SU-DHL-6 (cell line): Measurements from ENCODE around the gene KCNJ15.

ENCODE experiments used
- CTCF ChIP-seq: fragments of 200-600 bp; sonication (generic); IDR thresholded peaks from one replicate; pipeline ENCODE4 v1.5.1; 2017; ENCODE audit warnings: antibody characterized with exemption, mild to moderate bottlenecking, low read length, moderate library complexity; ENCODE audit not compliant: insufficient read depth, poor library complexity, severe bottlenecking
- EZH2phosphoT487 ChIP-seq: fragments of 200-600 bp; sonication (generic), shearing (Covaris generic); conservative IDR thresholded peaks from 2 replicates; pipeline ENCODE4 v1.6.1; 2018; ENCODE audit warnings: mild to moderate bottlenecking, antibody characterized with exemption, low read length, moderate library complexity, mixed read lengths

- TF ChIP-seq CTCF (no peak), EZH2phosphoT487 (no peak)
Measured at GRCh38 chr21:38342739-38343138, 85.9 kb downstream of the KCNJ15 start.
